UCSD-AML1 (cell line): ENCODE measurements around the gene GRXCR2.
"Not testable (repeated sequence)": the region's sequence is repeated elsewhere in the genome, so short reads cannot be mapped to it uniquely, and the experiment has no call there.

Experiments
- DNase-seq: peaks from one replicate; lab custom pipeline; 2025; ENCODE audit not compliant: unreplicated experiment; lab: John Stamatoyannopoulos, UW

Gene GRXCR2, protein sequence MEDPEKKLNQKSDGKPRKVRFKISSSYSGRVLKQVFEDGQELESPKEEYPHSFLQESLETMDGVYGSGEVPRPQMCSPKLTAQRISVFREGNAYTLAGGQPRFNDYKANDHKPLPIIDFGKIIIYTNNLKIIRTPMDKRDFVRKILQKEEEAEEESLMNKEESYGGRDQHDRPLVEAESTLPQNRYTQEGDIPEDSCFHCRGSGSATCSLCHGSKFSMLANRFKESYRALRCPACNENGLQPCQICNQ

DNA sequence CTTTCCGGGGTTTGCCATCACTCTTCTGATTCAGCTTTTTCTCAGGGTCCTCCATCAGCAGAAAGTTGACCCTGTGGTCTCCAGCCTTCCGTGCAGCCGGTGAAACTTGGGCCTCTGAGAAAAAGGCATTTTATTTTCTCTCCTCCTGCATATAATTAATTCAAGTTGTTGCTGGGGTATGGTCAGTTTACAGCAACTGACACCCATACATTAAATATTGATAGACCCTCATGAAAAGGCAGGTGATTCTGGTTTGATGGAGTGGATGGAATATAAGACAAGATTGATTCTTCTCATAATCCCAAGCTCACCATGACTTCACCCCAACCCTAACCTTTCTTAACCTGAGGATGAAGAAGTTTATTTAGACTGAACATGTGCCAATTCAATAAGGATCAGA is at the start of gene GRXCR2:
Gene GRXCR2 (minus strand): TSS at position 101 of the 400 bp plus-strand sequence. CDS start 46 bp downstream, at position 55.
- DNase-seq, result no peak

DNA sequence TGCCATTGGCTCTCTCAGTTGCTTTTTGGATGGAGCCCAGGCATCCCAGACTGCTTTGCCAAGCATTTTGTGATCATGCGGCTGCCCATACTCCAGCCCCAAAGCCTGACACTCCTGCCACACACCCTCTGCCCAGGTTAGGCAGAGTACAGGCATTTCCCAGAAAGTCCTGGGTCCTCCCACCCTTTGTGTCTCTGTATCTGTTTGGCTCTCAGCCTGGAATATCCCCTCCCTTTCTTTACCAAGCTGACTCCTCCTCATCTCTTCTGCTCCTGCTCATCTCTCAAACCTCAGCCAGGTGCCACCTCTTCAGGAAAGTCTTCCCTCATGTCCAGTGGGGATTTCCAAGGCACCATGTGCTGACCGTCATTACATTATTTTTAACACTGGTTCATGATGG is 49.2 kb upstream of the GRXCR2 start:
- no peak for DNase-seq

DNA sequence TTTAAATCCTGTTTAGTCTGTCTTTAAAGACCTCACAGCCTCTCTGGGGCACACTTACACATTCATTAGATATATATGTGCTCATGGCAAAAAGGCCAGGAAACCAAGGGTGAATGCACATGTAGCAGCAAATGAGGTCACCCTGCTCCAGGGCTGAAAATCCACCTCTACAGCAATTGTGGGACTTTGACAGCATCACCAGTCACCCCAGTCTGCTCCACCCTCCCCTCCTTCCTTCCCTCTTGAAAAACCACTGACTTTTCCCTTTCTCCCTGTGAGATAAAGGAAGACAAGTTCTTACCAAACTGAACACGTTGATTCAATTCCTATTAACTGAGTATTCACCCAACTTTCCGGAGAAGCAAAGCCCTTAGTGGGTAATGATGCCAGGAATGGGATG is 48.4 kb upstream of the GRXCR2 start:
- DNase-seq, result no peak

GRCh38 chr5:145920542-145921210 is 47.9 kb upstream of the GRXCR2 start:
- no peak for DNase-seq

DNA sequence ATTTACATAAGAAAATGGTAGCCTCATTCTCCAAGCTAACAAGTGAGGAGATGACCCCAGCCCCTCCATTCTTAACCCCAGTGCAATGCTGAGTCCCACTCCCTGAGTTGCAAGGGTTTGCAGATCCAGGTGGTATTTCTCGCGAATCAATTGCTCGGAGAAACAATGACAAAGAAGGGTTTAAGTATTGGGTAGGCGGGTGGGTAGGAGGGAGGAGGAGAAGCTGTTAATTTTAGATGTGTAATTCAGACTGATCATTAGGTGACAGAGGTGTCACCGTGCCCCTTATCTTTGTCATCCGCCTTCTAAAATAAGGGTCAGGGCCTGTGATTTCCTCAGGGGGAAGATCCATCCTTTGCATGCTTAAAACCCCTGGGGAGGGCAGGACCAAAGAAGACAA is 46.6 kb upstream of the GRXCR2 start:
- DNase-seq, result no peak

DNA sequence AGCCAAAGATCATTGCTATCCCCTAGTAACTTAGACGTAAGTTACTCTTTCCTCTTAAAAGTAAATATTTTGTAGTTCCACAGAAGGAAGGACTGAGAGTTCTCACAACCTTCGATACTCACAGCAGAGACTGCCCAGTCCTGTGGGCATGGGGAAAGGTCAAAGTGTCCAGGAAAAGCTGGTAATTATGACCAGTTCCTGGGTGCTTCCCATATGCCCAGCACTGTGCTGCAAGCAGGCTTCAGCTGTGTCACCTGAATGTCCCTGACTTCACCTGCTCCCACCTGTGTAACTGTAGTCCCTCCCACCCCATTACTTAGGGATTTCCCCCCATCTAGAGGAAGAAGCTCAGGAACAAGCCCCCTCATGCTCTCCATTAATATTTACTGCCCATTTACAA is 45.6 kb upstream of the GRXCR2 start:
- DNase-seq, result no peak

GRCh38 chr5:145917288-145917687 is 44.5 kb upstream of the GRXCR2 start:
- DNase-seq, result no peak

GRCh38 chr5:145915970-145916638 is 43.3 kb upstream of the GRXCR2 start:
- no peak for DNase-seq

DNA sequence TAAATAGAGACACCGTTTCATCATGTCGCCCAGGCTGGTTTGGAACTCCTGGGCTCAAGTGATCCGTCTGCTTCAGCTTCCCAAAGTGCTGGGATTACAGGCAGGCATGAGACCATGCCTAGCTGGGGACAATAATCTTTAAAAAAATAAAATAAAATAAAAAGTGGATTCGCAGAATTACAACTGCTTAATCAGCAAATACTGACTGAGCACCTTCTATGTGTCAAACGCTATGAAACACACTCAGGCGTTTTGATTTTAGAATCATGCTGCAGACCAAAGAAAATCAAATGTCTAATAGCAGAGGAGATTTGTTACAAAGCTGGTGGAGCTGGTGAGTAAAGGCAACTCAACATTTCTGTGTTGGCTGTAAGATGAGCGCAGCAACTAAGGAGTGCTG is 40.9 kb upstream of the GRXCR2 start:
- no peak for DNase-seq

- DNase-seq, result no peak
Observed at GRCh38 chr5:145912594-145912993, 39.8 kb upstream of the GRXCR2 start.

DNA sequence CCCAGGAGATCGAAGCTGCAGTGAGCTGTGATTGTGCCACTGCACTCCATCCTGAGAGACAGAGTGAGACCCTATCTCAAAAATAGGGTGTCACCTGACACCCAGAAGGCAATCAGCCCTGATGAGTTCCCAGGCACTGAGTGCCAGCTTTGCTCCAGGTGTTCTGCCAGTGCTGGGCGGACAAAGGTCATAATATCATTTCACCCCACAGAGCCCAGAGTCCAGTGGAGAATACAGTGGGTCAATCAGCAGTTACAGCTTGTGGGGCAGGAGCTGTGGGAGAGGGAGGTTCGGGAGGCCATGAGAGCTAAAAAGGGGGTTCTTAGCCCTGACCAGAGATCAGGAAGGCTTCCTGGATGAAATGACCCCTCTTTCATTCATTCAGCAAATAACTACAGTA is 39.2 kb upstream of the GRXCR2 start:
- DNase-seq, result no peak

GRCh38 chr5:145911164-145911563 is 38.4 kb upstream of the GRXCR2 start:
- no peak for DNase-seq

DNA sequence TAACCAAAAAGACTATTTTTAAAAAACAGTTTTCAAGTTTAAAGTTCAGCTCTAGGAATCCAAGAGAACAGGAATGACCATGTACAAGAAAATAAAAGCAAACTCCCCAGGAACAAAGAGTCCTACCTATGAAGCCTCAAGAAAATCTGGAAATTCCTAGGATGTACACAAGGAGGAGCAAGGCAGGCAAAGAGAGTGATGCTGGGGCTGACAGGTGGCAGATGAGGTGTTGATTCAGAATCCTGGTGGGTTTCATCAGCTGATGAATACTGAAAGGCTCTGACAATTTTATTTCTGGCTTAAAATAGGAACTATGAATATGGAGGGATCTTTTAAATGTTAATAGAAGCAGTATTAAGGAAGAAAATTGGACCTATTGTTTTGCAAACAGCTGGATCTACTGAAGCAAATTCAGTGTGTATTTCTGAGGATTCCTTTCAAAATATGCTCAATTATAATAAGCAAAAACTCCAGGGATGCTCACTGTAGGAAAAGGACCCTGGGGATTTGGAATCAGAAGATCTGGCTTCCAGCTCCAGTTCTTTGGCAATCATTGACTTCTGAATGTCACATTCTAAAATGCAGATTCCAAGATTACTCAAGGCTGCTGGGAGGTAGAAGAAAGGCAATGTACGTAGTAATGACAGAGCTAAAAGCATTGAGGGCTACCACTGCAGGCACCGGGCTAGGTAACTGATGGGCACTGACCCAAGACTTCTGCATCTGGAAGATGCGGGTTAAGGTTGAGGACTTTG is 35.6 kb upstream of the GRXCR2 start:
- DNase-seq, result no peak

DNA sequence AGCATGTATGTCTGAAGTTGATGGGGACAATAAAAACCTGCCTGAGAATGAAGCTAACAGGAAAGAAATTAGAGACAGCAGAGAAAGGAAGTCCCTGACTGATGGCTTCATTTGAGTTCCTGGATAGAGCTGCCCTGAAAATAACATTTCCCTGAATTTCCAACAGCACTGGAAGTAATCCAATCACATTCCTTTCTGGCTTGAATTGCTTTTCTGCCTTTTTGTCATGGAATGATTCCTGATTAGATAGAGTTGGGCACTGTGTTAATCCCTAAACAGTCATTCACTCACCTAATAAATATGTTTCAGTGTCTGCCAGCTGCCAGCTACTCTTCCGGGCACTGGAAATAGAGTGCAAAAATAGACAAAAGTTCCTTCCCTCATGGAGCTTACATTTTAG is 33.6 kb upstream of the GRXCR2 start:
- DNase-seq, result no peak

DNA sequence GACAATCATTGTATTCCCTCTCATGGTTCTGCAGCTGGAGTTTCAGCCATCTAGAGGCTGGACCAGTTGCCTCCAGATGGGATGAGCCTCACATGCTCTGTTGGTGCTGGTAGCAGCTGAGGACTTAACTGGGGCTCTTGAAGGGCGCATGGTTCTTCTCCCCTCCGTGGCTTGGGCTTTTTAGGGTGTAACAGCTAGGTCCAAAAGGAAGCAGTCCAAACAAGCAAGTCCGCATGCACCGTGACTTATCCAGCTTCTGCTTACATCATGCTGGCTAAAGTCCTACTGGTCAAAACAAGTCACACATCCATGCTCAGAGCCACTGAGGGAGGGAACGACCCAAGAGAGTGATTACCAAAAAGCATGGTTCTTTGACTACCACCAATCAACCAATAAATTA is 31.9 kb upstream of the GRXCR2 start:
- DNase-seq, result no peak

GRCh38 chr5:145903867-145904266 is 31.1 kb upstream of the GRXCR2 start:
- DNase-seq, result no peak

GRCh38 chr5:145903113-145903512 is 30.3 kb upstream of the GRXCR2 start:
- no peak for DNase-seq

DNA sequence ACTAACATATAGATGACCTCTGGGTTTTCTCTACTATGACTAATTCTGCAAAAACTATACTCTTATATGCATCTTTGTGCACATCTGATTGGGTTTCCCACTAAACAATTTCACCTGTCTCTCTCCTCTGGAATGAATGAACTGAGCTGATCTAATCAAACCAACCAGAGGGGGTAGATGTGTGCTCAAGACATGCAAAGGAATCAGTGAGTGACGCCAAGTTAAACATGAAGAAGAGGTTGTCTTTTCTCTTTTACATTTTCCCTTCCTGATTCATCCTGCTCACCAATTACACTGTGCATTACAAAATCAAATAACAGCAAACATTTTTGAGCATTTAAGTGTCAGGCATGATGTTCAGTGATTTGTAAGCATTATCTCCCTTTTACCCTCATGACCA is 29.6 kb upstream of the GRXCR2 start:
- DNase-seq, result no peak

GRCh38 chr5:145898171-145898570 is 25.4 kb upstream of the GRXCR2 start:
- no peak for DNase-seq

- DNase-seq, result not testable (repeated sequence)
Observed at GRCh38 chr5:145891378-145891777, 18.6 kb upstream of the GRXCR2 start.

DNA sequence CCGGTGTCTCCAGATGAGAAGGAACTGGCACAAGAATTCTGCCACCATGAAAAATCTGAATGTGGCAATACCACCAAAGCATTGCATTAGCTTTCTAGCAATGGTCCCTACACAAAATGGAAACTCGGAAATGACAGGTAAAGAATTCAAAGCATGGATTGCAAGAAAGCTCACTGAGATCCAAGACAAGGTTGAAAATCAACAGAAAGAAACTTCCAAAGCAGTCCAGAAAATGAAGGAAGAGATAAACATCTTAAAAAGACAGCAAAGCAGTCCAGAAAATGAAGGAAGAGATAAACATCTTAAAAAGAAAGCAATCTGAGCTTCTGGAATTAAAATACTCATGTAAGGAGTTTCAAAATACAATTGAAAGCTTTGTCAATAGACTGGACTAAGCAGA is 16.8 kb upstream of the GRXCR2 start:
- no peak for DNase-seq
